GM12878 (cell line): ENCODE measurements around the gene MT1B. TPM values are rescaled to one million over a fixed set of nuclear protein-coding genes. Genes with fewer than 3 reads are reported as not detected.
"Not testable (repeated sequence)": the region's sequence is repeated elsewhere in the genome, so short reads cannot be mapped to it uniquely, and the experiment has no call there.

ENCODE experiments used
- ATAC-seq: fragments of 200-7000 bp; cut with Tn5 transposase; 3 replicates; pipeline ENCODE4 v1.9.1; 2020; ENCODE audit warnings: mild to moderate bottlenecking, moderate library complexity
- BruUV-seq: library from RNA; stranded (reverse); fragments of 400-500 nt; replicated peaks from 2 replicates; lab custom pipeline; 2021; lab: Mats Ljungman, UMichigan
- CTCF ChIA-PET: fragments of 300-600 bp; sonication (Branson Sonifier 250); formaldehyde crosslinking; extraction: SDS; loops from one replicate; lab custom pipeline; 2021; ENCODE audit warnings: inconsistent platforms; lab: Yijun Ruan, JAX
- POLR2A ChIA-PET: fragments of 350-600 bp; formaldehyde crosslinking; extraction: SDS; loops from one replicate; lab custom pipeline; 2021; ENCODE audit warnings: inconsistent platforms; lab: Charles Lee
- RAD21 ChIA-PET: fragments of 300-600 bp; sonication (Branson Sonifier 250); formaldehyde crosslinking; loops from one replicate; lab custom pipeline; 2023; ENCODE audit warnings: antibody characterized with exemption; ENCODE audit not compliant: unreplicated experiment; lab: Charles Lee
- SMC1A ChIA-PET: fragments of 300-600 bp; sonication (Branson Sonifier 250); formaldehyde crosslinking; loops from one replicate; lab custom pipeline; 2023; ENCODE audit not compliant: unreplicated experiment, uncharacterized antibody; lab: Charles Lee
- DNase-seq: peaks from one replicate; pipeline ENCODE4 v3.0.0-alpha.2; 2011; ENCODE audit warnings: low read depth, low spot score
- FAIRE-seq: peaks from 3 replicates; lab custom pipeline; 2011; peaks lifted over from hg19 to GRCh38; lab: Jason Lieb, UNC
- H2AFZ ChIP-seq: 2 replicates; pipeline ENCODE4 v1.6.0; 2011; ENCODE audit warnings: low read depth, low read length, control low read depth; ENCODE audit not compliant: control insufficient read depth
- H3K27ac ChIP-seq: 2 replicates; pipeline ENCODE4 v1.5.1; 2011; ENCODE audit warnings: control low read depth; ENCODE audit not compliant: control insufficient read depth, insufficient read depth
- H3K27me3 ChIP-seq, 2 experiments: replicated peaks in 1 of 2; 2 replicates each; pipeline versions ENCODE4 v1.6.0 to v1.6.1; 2011; ENCODE audit warnings: low read length in 1 of 2; ENCODE audit not compliant: control insufficient read depth in 2 of 2, insufficient read depth in 2 of 2
- H3K36me3 ChIP-seq, 2 experiments: 2 replicates each; pipeline ENCODE4 v1.5.1; 2011; ENCODE audit warnings: low read length in 1 of 2; ENCODE audit not compliant: control insufficient read depth in 2 of 2, insufficient read depth in 2 of 2
- H3K4me1 ChIP-seq: 2 replicates; pipeline ENCODE4 v1.6.1; 2011; ENCODE audit warnings: mild to moderate bottlenecking, low read length, moderate library complexity, mixed read lengths; ENCODE audit not compliant: control insufficient read depth, insufficient read depth
- H3K4me2 ChIP-seq: 2 replicates; pipeline ENCODE4 v1.6.0; 2011; ENCODE audit warnings: control low read depth; ENCODE audit not compliant: control insufficient read depth, insufficient read depth
- H3K4me3 ChIP-seq: fragments of 200-600 bp; sonication (generic); 2 replicates; pipeline ENCODE4 v1.5.1; 2016
- H3K79me2 ChIP-seq: 2 replicates; pipeline ENCODE4 v1.6.0; 2011; ENCODE audit warnings: low read length; ENCODE audit not compliant: control insufficient read depth, insufficient read depth
- H3K9ac ChIP-seq: 2 replicates; pipeline ENCODE4 v1.8.0; 2011; ENCODE audit warnings: low read length, control low read depth, mixed read lengths; ENCODE audit not compliant: control insufficient read depth, insufficient read depth
- H3K9me3 ChIP-seq: replicated peaks from 3 replicates; pipeline ENCODE4 v1.5.1; 2011; ENCODE audit warnings: mild to moderate bottlenecking, low read length; ENCODE audit not compliant: control insufficient read depth, insufficient read depth
- H4K20me1 ChIP-seq: 2 replicates; pipeline ENCODE4 v1.6.0; 2011; ENCODE audit not compliant: control insufficient read depth, insufficient read depth
- DPF2 ChIP-seq: fragments of 450-650 bp; IDR thresholded peaks from 2 replicates; pipeline ENCODE4 v1.6.1; 2017; ENCODE audit warnings: mild to moderate bottlenecking
- PML ChIP-seq: IDR thresholded peaks from 2 replicates; pipeline ENCODE4 v1.6.1; 2012; ENCODE audit warnings: low read length, inconsistent platforms
- SUPT20H ChIP-seq: IDR thresholded peaks from 2 replicates; pipeline ENCODE4 v1.6.1; 2011; ENCODE audit warnings: low read depth, mild to moderate bottlenecking, low read length, moderate library complexity, borderline replicate concordance; ENCODE audit not compliant: control insufficient read depth
- YY1 ChIP-seq: IDR thresholded peaks from 2 replicates; pipeline ENCODE4 v1.6.1; 2011; ENCODE audit warnings: low read depth, mild to moderate bottlenecking, low read length
- WGBS: methylation state at CpG from one replicate; pipeline ENCODE4 v1.1.6; 2016; ENCODE audit warnings: low lambda C conversion rate; ENCODE audit not compliant: insufficient replicate concordance, insufficient coverage; ENCODE audit errors: missing lambda C conversion rate; 5-methylcytosine and 5-hydroxymethylcytosine counted together
- in situ Hi-C: fragments of 300-500 bp; cut with MboI; formaldehyde crosslinking; loops from 9 replicates; pipeline ENCODE4 v1.14.3; 2018; ENCODE audit warnings: mixed read lengths
- intact Hi-C: fragments of 100-400 bp; cut with micrococcal nuclease; formaldehyde crosslinking; loops from one replicate; pipeline ENCODE4 v1.14.2; 2022; ENCODE audit not compliant: unreplicated experiment
- polyA plus RNA-seq, 11 experiments: library from polyadenylated mRNA; depleted of rRNA in 4 of 11; unstranded in 6 of 11; stranded (reverse) in 5 of 11; fragments of >200 nt; fragmentation: Nextera tagmentation in 4 of 11; fragmentation: Illumina TruSeq in 1 of 11; extraction: Ambion mirVana in 4 of 11; extraction: Trizol in 1 of 11; gene quantifications; 1 replicate in 1 of 11; 2 replicates in 10 of 11; pipeline versions ENCODE4 v1.2.1 to v1.2.3, GENCODE V29; 2011 to 2016; ENCODE audit warnings: inconsistent platforms in 2 of 11, missing spikeins in 2 of 11, low read depth in 1 of 11
- total RNA-seq, 4 experiments: library from RNA; depleted of rRNA in 3 of 4; stranded (reverse); fragments of >200 nt in 3 of 4; fragmentation: Illumina TruSeq in 1 of 4; extraction: Trizol in 1 of 4; gene quantifications; 2 replicates each; pipeline versions ENCODE4 v1.2.1 to v1.2.3, GENCODE V29; 2013 to 2021
- TF ChIP-seq, protein P1 (sequence below): IDR thresholded peaks from 2 replicates; pipeline ENCODE4 v1.6.1; 2011; ENCODE audit warnings: borderline replicate concordance, low read depth, mild to moderate bottlenecking, moderate library complexity, low read length; ENCODE audit not compliant: insufficient read depth, poor library complexity, severe bottlenecking

Gene MT1B
- total and polyA plus RNA-seq, 10 of the 15 experiments (the other 5 are each of a cell fraction or from before 2014, with no cell fraction given) = not detected

DNA sequence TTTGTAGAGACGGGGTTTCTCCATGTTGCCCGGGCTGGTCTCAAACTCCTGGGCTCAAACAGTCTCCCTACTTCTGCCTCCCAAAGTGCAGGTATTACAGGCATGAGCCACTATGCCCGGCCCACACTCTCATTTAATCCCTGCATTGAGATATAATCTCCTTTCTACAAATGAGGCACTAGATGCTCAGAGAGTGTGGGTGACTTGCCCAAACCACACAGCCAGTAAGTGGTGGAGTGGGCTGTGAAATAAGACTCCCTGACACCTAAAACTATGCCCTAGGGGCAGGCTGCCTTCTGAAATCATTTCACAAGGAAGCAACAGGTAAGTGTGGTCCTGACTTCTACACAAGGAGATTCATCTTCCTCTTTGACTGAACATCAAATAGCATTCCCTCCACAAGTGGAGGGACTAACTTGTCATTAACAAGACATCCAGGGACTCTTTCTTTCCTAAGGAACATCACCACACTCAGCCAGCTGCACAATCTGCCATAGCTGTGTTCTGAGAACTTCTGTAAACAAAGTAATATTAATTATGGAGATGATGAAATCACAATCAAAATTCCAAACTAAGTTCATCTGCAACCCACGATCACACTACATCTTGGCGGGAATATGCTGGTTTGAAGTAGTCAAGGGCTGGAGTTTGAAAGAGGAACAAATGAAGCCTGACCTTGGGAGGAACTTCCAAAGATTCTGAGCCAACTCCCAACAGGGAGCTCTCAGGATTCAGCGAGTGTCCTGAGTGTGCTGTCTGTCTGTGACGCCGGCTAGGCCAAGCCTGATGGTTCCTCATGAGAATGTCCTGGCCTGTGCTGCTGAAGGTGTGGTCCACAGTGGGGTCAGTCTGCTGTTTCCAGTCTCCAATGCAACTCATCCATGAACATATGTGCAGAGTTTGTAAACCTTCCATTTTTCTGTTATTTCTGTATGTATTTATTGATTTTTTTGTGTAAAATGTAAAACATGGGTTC lies 13.9 kb downstream of the MT1B start:
- in situ Hi-C loops, ATAC-seq, DNase-seq, H3K36me3 ChIP-seq, intact Hi-C loops, FAIRE-seq, H4K20me1 ChIP-seq, H3K9ac ChIP-seq, H3K4me2 ChIP-seq, H2AFZ ChIP-seq, RAD21 ChIA-PET, H3K27ac ChIP-seq, CTCF ChIA-PET, H3K9me3 ChIP-seq, H3K4me1 ChIP-seq, SMC1A ChIA-PET, H3K79me2 ChIP-seq, POLR2A ChIA-PET, H3K4me3 ChIP-seq, BruUV-seq: not testable (repeated sequence)
- H3K27me3 ChIP-seq = peaks cover 26 to 28% of the 10 kb centered on the region in 2 experiments
- 33% methylated on average over 8 of the region's 8 CpGs for WGBS

DNA sequence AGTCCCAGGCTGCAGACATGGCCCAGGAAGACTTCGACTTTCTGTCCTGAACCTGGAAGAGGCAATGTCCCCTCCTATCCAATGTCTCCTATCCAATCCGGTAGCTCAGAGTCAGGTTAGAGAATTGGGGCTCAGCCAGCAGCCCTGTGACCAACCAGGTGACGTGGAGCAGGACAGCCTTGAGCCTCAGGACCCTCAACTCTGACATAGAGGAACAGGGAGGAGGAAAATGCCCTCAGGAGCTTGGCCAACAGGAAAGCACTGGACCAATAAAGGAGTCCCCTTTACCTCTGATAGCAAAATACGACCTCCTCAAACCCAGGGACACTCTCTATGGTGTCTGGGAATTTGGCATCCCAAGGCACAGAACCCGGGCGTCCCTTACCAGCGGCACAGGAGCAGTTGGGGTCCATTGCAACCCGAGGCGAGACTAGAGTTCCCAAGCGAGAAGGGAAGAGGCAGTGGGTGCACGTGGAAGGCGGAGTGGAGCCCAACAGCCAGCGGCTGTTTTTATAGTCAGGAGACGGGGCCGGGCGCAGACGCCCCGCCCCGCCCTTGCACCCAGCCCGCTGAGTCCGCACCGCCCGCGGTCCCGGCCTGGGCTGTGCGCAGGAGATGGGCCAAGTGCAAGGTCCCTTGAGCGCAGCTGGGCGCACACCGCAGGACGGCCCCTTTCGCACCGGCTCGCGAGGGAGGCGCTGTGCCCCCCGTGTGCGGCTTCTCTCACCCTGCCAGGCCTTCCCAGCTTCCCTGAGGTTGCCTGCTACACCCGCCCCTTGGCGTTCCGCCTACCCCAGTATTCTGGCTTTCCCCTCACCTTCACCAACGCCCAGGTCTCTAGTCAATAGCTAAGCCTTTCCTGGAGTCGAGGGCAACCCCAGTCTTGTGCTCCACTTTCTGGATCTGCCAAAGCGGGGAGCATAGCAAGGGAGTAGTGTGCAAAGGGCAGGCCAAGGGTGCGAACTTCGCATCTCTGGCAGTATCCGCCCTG lies 16.2 kb downstream of the MT1B start, which contains the start of gene MT1G:
Gene MT1G, minus strand, starts transcription at position 485 of the 991 bp plus-strand sequence. Its CDS starts 72 bp downstream, at position 413.
- WGBS = 13% methylated on average over 43 of the region's 46 CpGs
- Histone ChIP-seq H3K4me3 (no peak within 1 kb of the TSS), H3K27me3 (peaks cover 25 to 27% of the 10 kb centered on the region in 2 experiments), H3K36me3 (no peaks in the 10 kb centered on the region), H3K79me2 (no peaks in the 10 kb centered on the region), H2AFZ (no peak within 1 kb of the TSS), H4K20me1 (no peaks in the 10 kb centered on the region), H3K9me3 (no peaks in the 10 kb centered on the region), H3K4me1 (no peaks in the 10 kb centered on the region), H3K4me2 (no peak within 1 kb of the TSS), H3K27ac (no peak within 1 kb of the TSS), H3K9ac (no peak within 1 kb of the TSS)
- ChIA-PET SMC1A (interaction anchor here (1.6 kb wide), 1 partner anchor 34 kb away, joined by 5 read pairs; no protein-coding TSS in a partner anchor), RAD21 (no interaction called here), CTCF (interaction anchor here (1.0 to 1.6 kb wide), 2 partner anchors 64 to 154 kb away, joined by 3 read pairs; no protein-coding TSS in a partner anchor), POLR2A (no interaction called here)
- in situ Hi-C loops = no loop called here
- BruUV-seq = no TSS peak
- intact Hi-C loops = no loop called here
- ATAC-seq = peak; percentile 73
- DNase-seq = no peak
- FAIRE-seq = no peak
- TF ChIP-seq YY1 (no peak), PML (no peak), SUPT20H (no peak), DPF2 (no peak)
- TF ChIP-seq, protein P1, sequence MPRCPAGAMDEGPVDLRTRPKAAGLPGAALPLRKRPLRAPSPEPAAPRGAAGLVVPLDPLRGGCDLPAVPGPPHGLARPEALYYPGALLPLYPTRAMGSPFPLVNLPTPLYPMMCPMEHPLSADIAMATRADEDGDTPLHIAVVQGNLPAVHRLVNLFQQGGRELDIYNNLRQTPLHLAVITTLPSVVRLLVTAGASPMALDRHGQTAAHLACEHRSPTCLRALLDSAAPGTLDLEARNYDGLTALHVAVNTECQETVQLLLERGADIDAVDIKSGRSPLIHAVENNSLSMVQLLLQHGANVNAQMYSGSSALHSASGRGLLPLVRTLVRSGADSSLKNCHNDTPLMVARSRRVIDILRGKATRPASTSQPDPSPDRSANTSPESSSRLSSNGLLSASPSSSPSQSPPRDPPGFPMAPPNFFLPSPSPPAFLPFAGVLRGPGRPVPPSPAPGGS = no peak
